Spleen (tissue), 7 donors: ENCODE measurements around the gene SFXN5.

Source experiments
- POLR2A ChIP-seq, 3 donors: fragments of 450-650 bp; IDR thresholded peaks; one replicate each; pipeline ENCODE4 v1.5.1; 2017; ENCODE audit warnings: antibody characterized with exemption in 3 of 3, mild to moderate bottlenecking in 1 of 3
- TF ChIP-seq, protein P1 (sequence below), 11 experiments: fragments of 200-600 bp in 7 of 11; fragments of 450-650 bp in 4 of 11; sonication (generic) in 4 of 11; IDR thresholded peaks in 8 of 11; conservative IDR thresholded peaks in 3 of 11; 1 replicate in 7 of 11; 2 replicates in 4 of 11; pipeline versions ENCODE4 v1.4.0 to v1.8.0; 2016 to 2021; ENCODE audit warnings: antibody characterized with exemption in 11 of 11, inconsistent platforms in 4 of 11, mild to moderate bottlenecking in 1 of 11
- donor health status: DM: no; HTN: no; CAD: no; lungs with moderate emphysema.
- donor health status: DM: no; HTN: no; CAD: no.
- donor health status: DM: no; HTN: no; CAD: no.

DNA sequence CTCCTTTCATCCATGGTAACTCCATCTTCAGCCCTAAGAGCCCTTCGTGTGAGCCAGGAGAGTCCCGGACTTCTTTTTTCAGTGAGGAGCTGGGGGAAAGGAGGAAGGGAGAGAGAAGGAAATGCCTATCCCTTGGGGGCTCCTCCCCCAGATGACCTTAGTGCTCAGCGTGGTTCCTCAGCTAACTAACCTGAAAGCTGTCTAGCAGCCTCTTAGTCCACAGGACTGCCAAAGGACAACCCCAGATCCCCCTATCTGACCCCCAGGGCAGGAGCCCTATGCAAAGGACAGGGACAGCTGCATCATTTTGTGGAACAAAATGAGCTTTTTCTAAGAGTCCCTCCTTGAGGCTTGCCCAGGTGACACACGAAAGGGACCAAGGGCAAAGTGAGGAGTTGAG, 176.4 kb downstream of the SFXN5 start:
- TF ChIP-seq, protein P1, sequence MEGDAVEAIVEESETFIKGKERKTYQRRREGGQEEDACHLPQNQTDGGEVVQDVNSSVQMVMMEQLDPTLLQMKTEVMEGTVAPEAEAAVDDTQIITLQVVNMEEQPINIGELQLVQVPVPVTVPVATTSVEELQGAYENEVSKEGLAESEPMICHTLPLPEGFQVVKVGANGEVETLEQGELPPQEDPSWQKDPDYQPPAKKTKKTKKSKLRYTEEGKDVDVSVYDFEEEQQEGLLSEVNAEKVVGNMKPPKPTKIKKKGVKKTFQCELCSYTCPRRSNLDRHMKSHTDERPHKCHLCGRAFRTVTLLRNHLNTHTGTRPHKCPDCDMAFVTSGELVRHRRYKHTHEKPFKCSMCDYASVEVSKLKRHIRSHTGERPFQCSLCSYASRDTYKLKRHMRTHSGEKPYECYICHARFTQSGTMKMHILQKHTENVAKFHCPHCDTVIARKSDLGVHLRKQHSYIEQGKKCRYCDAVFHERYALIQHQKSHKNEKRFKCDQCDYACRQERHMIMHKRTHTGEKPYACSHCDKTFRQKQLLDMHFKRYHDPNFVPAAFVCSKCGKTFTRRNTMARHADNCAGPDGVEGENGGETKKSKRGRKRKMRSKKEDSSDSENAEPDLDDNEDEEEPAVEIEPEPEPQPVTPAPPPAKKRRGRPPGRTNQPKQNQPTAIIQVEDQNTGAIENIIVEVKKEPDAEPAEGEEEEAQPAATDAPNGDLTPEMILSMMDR (IDR thresholded peaks at IDR 0.05 in 8 of 11, conservative IDR thresholded peaks at IDR 0.05 in 3 of 11), result no peak
- no peak for TF ChIP-seq POLR2A (IDR thresholded peaks at IDR 0.05)
